Measurements from ENCODE around the gene ATRX.
"Not testable (repeated sequence)": the region's sequence is repeated elsewhere in the genome, so short reads cannot be mapped to it uniquely, and the experiment has no call there.

ATRX gene

DNA sequence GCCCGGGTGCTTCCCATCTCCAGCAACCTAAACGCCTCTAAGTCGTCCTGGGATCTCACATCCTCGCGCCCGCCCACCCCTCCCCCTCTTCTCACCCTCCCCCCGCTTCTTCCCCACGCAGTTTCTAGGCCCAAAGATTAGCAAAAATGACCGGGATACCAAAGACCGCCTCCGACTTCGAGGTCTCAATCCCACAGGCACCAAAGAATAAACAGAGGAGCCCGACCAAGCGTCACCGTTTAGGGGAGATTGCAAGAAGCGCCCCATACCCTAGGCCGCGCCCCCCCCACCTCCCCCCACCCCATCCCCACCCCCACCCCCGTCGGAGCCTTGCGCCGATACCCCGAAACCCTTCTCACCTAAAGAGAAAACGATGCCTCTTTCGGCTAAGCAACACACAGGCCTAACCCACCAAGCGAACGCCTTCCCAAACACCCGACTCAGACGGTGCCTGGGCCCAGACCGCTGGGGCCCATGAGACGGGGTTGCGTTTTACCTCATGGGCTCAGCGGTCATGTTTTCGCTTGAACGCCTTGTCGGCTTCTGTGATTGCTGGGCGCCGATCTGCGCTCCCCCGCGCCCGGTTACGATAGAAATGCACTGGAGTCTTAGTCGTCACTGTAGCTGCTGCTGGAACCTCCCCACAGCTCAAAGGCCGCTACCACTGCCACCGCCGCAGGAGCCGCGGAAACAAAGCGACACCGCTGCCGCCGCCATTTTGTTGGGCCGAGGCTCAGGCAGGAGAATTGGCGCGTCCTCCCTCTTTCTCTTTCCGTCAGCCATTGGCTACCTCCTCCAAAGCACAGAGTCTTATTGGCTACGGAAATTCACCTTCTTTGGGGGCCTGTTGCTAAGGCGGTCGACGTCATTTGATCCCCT is at the start of gene ATRX:
TSS of gene ATRX (minus strand) at position 731 of the 879 bp plus-strand sequence. CDS start at position 516, 215 bp downstream.
- DNase-seq (ENCODE audit: low read depth in 3 of 3, low spot score in 1 of 3), result peak; percentile 35 to 41 (median 41)

- DNase-seq (ENCODE audit: low read depth in 3 of 3, low spot score in 1 of 3), result not testable (repeated sequence)
These were observed 45.5 kb upstream of the ATRX start for GRCh38 chrX:77831544-77831943.

DNA sequence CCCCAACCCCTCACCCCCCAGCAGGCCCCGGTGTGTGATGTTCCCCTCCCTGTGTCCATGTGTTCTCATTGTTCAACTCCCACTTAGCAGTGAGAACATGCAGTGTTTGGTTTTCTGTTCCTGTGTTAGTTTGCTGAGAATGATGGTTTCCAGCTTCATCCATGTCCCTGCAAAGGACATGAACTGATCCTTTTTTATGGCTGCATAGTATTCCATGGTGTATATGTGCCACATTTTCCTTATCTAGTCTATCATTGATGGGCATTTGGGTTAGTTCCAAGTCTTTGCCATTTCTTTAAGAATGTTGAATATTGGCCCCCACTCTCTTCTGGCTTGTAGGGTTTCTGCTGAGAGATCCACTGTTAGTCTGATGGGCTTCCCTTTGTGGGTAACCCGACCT is 36.0 kb upstream of the ATRX start:
- not testable (repeated sequence) for DNase-seq (ENCODE audit: low read depth in 3 of 3, low spot score in 1 of 3)

DNA sequence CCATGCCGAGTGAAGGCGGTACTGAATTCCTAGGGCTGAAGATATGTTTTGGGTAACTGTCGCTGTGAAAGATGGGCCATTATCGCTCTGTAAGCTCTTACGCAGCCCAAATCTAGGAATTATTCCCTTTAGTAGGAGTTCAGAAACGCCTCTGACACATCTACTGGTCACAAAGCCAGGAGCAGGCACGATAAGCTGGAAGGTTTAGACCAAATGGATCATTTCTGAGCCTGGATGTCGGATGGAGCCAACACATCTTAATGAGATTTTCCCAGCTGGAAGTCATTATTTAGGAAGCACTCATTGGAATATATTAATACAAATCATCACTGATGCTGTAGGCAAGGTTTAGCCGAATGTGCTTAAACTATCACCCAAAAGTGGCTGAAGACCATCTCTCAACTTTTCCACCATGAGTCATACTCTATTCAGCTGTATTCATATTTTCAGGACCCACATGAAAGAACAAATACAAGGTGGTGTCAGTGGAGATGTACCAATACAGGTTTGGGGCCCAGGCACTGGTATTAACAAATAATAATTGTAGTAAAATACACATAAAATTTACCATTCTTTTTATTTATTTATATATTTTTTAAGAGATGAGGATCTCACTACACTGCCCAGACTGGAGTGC is 34.2 kb upstream of the ATRX start:
- DNase-seq (ENCODE audit: low read depth in 3 of 3, low spot score in 1 of 3), result no peak

DNA sequence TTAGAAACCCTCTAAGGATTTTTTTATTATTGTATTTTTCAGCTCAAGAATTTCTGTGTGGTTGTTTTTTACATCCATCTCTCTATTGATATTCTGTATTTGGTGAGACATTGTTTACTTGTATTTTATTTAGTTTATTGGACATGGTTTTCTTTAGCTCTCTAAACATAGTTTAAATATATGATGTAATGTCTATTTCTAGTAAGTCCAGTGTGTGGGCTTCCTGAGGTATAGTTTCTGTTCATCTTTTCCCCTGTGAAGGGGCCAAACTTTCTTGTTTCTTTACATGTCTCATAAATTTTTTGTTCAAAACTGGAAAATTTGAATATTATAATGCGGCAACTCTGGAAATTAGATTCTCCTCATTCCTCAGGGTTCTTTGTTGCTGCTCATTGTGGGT is 28.2 kb upstream of the ATRX start:
- DNase-seq (ENCODE audit: low read depth in 3 of 3, low spot score in 1 of 3), result no peak

DNA sequence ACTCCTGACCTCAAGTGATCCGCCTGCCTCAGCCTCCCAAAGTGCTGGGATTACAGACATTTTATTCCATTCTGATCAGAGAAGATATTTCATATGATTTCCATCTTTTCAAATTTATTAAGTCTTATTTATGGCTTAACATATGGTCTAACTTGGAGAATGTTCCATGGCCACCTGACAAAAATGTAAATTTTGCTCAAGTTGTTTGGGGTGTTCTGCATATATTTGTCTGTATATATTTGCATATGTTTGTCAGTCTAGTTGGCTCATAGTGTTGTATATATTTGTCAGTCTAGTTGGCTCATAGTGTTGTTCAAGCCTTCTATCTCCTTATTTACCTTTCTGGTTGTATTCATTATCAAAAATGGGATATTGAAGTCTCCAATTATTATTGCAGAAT is 16.2 kb upstream of the ATRX start:
- DNase-seq (ENCODE audit: low read depth in 3 of 3, low spot score in 1 of 3), result no peak

- DNase-seq (ENCODE audit: low read depth in 3 of 3, low spot score in 1 of 3), result no peak
These were observed 9.1 kb upstream of the ATRX start for GRCh38 chrX:77795124-77795523.

DNA sequence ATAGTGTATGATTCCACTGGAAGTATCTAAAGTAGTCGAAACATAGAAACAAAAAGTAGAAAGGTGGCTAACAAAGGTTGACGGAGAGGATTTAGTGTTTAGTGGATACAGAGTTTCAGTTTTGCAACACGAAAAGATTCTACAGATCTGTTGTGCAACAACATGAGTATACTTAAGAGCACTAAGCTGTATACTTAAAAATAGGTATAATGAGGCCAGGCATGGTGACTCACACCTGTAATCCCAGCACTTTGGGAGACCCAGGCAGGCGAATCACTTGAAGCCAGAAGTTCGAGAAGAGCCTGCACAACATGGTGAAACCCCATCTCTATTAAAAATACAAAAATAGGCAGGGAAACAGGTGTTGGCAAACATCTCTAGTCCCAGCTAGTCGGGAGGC is 7.9 kb upstream of the ATRX start:
- no peak for DNase-seq (ENCODE audit: low read depth in 3 of 3, low spot score in 1 of 3)

- no peak for DNase-seq (ENCODE audit: low read depth in 3 of 3, low spot score in 1 of 3)
These were observed 2.0 kb upstream of the ATRX start for GRCh38 chrX:77788050-77788449.

GRCh38 chrX:77786365-77786680 is 307 bp upstream of the ATRX start:
- DNase-seq (ENCODE audit: low read depth in 3 of 3, low spot score in 1 of 3), result no peak

DNA sequence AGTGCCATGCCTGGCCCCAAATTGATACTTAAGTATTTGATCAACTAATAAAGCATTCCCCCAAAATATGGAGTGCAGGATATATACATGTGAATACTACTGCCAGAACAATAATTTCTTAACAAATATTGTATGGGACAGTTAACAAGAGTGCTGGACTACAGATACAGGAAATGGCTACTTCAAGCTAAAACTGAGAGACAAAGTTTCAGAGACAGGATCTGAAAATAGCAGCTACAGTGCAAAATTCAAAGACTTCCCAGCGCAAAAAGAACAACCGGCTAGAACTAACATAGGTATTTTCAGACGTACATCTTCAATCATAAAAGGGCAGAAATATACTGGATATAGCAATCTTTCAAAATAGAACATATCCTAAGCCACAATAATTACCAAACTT is 6.3 kb downstream of the ATRX start:
- DNase-seq (ENCODE audit: low read depth in 3 of 3, low spot score in 1 of 3), result no peak

DNA sequence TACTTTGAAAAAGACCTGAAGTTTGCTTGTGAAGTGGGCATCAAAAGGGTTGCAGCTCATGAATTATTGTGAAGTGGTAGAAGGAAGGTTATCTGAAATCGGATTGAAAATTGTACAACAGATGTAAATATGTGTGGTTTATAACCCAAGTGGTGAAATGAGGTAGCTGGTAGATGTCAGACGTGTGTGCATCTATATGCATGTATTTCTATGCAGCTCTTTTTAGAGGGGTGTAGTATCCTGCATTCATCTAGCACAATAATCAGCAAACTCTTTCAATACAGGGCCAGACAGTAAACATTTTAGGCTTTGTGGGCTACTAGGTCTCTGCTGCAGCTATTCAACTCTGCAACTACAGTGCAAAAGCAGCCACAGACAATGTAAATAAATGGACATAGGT is 9.4 kb downstream of the ATRX start:
- DNase-seq (ENCODE audit: low read depth in 3 of 3, low spot score in 1 of 3), result no peak

- DNase-seq (ENCODE audit: low read depth in 3 of 3, low spot score in 1 of 3), result no peak
These were observed 14.4 kb downstream of the ATRX start for GRCh38 chrX:77771601-77772000.

DNA sequence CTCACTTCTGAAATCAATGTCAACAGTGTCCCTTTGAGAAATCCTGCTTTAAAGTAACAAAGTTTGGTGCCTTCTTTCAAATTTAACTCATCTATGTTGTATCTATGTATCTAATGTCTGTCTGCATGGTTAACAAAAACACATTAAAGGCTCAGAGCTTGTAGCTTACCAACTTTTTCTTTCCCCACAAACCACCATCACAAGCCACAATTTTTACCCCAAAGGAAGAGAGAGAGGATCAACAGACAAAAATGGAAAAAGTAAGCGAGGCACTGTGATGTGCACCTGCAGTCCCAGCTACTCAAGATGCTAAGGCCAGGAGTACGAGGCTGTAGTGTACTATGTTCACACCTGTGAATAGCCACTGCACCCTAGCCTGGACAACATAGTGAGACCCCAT is 17.2 kb downstream of the ATRX start:
- DNase-seq (ENCODE audit: low read depth in 3 of 3, low spot score in 1 of 3), result no peak

GRCh38 chrX:77766212-77766611 is 19.8 kb downstream of the ATRX start:
- not testable (repeated sequence) for DNase-seq (ENCODE audit: low read depth in 3 of 3, low spot score in 1 of 3)

DNA sequence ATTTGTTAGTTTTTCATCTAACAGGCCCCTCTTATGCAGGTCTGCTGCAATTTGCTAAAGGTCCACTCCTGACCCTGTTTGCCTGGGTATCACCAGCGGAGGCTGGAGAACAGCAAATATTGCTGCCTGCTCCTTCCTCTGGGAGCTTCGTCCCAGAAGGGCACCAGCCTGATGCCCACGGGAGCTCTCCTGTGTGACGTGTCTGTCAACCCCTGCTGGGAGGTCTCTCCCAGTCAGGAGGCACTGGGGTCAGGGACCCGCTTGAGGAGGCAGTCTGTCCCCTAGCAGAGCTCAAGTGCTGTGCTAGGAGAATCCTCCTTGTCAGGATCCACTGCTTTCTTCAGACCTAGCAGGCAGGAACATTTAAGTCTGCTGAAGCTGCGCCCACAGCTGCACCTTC is 30.5 kb downstream of the ATRX start:
- no peak for DNase-seq (ENCODE audit: low read depth in 3 of 3, low spot score in 1 of 3)

- not testable (repeated sequence) for DNase-seq (ENCODE audit: low read depth in 3 of 3, low spot score in 1 of 3)
These were observed 32.1 kb downstream of the ATRX start for GRCh38 chrX:77753942-77754341.

- no peak for DNase-seq (ENCODE audit: low read depth in 3 of 3, low spot score in 1 of 3)
These were observed 36.3 kb downstream of the ATRX start for GRCh38 chrX:77749695-77750094.

GRCh38 chrX:77743720-77744119 is 42.3 kb downstream of the ATRX start:
- no peak for DNase-seq (ENCODE audit: low read depth in 3 of 3, low spot score in 1 of 3)

- DNase-seq (ENCODE audit: low read depth in 3 of 3, low spot score in 1 of 3), result no peak
These were observed 43.1 kb downstream of the ATRX start for GRCh38 chrX:77742788-77743476.

GRCh38 chrX:77740376-77740905 is 45.6 kb downstream of the ATRX start:
- DNase-seq (ENCODE audit: low read depth in 3 of 3, low spot score in 1 of 3), result no peak

DNA sequence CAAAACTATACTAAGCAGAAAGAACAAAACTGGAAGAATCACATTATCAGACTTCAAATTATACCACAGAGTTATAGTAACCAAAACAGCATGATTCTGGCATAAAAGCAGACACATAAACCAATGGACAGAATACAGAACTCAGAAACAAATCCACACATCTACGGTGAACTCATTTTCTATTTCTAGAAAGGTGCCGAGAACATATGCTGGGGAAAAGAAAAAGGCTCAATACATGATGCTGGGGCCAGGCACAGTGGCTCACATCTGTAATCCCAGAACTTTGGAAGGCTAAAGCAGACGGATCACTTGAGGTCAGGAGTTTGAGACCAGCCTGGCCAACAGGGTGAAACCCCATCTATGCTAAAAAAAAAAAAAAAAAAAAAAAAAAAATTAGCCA is 52.7 kb downstream of the ATRX start:
- DNase-seq (ENCODE audit: low read depth in 3 of 3, low spot score in 1 of 3), result no peak
